SJSA1 (cell line): ENCODE data around the gene SLC37A1. TPM values are rescaled to one million over a fixed set of nuclear protein-coding genes. Genes with fewer than 3 reads are reported as not detected.

ENCODE experiments used
- DNase-seq, 2 experiments: peaks; one replicate each; pipeline ENCODE4 v3.0.0-alpha.2; 2015 to 2020; ENCODE audit warnings: low spot score in 2 of 2, low read depth in 1 of 2
- H3K27ac ChIP-seq: fragments of 250-450 bp; sonication (Bioruptor Pico); 2 replicates; pipeline ENCODE4 v1.5.1; 2020; ENCODE audit warnings: mild to moderate bottlenecking, moderate library complexity
- H3K27me3 ChIP-seq: fragments of 250-450 bp; sonication (Bioruptor Pico); replicated peaks from 2 replicates; pipeline ENCODE4 v1.5.1; 2020; ENCODE audit warnings: mild to moderate bottlenecking, moderate library complexity
- H3K36me3 ChIP-seq: fragments of 250-450 bp; sonication (Bioruptor Pico); 2 replicates; pipeline ENCODE4 v1.5.1; 2020; ENCODE audit warnings: mild to moderate bottlenecking
- H3K4me1 ChIP-seq: fragments of 250-450 bp; sonication (Bioruptor Pico); replicated peaks from 2 replicates; pipeline ENCODE4 v1.6.1; 2021; ENCODE audit warnings: mild to moderate bottlenecking
- H3K4me3 ChIP-seq: fragments of 250-450 bp; sonication (Bioruptor Pico); 2 replicates; pipeline ENCODE4 v1.5.1; 2020; ENCODE audit warnings: mild to moderate bottlenecking
- H3K9me3 ChIP-seq: fragments of 250-450 bp; sonication (Bioruptor Pico); replicated peaks from 2 replicates; pipeline ENCODE4 v1.5.1; 2020; ENCODE audit warnings: mild to moderate bottlenecking
- total RNA-seq: library from RNA; depleted of rRNA; stranded (reverse); fragments of >200 nt; shearing (Covaris generic); gene quantifications from 2 replicates; pipeline ENCODE4 v1.2.3, GENCODE V29; 2014

The SLC37A1 gene
- total RNA-seq, 1 experiment from 2014 or later = 5.2 TPM

DNA sequence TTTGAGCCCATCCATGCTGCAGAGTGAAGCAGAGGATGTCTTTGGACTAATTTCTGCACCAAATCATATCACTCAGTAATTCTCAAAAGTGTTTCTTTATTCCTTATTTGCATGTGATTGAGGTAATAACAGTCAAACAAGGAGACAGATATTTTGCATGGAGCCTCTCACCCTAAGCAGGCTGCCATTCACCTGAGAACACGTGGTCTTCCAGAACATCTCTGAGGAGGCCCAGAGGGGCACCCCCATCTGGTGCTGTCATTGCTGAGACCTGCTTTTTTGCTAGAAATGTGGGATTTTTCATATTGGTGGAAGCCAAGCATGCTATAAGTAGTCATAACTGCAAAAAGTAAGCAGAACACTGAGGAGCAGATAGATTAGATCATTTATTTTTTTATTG lies 7.7 kb downstream of the SLC37A1 start:
- H3K9me3 ChIP-seq = no peaks in the 10 kb centered on the region
- no peak overlapping the region for H3K27ac ChIP-seq
- DNase-seq = no peak
- H3K36me3 ChIP-seq = no peaks in the 10 kb centered on the region
- H3K4me3 ChIP-seq = no peak overlapping the region
- peaks cover 52% of the 10 kb centered on the region for H3K4me1 ChIP-seq
- no peaks in the 10 kb centered on the region for H3K27me3 ChIP-seq

DNA sequence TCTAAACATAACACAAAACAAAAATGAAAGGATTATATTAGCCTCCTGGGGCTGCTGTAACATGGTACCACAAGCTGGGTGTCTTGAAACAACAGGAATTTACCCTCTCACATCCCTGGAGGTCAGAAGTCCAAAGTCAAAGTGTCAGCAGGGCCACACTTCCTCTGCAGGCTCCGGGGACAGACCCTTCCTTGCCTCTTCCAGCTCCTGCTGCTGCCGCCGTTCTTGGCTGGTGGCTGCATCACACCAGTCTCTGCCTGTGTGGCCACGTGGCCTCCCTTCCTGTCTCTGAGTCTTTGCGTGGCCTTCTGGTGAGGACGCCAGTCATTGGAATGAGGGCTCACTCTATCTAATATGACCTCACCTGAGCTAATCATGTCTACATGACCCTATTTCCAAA lies 8.2 kb downstream of the SLC37A1 start:
- Histone ChIP-seq H3K4me1 (peaks cover 48% of the 10 kb centered on the region), H3K27ac (no peak overlapping the region), H3K36me3 (no peaks in the 10 kb centered on the region), H3K9me3 (no peaks in the 10 kb centered on the region), H3K27me3 (no peaks in the 10 kb centered on the region), H3K4me3 (no peak overlapping the region)
- DNase-seq = no peak

DNA sequence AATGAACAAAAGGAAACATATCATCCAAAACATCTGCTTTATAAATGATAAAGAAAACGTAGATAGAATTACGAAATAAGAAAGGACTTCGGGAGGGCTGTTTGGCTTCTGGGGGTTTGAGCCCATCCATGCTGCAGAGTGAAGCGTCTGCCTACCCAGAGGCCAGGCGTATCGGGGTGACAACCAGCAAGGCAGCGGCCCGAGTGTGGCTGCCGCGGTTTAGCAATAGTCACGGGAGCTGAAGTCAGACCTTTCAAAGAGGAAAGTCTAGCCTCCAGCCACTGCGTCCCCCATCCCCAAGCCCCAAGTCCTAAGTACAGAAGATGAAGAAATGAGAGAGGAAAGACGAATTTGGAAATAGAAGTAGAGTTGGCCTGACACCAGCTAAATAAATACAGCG lies 8.6 kb downstream of the SLC37A1 start:
- no peak for DNase-seq
- Histone ChIP-seq H3K4me1 (peaks cover 43% of the 10 kb centered on the region), H3K4me3 (no peak overlapping the region), H3K9me3 (no peaks in the 10 kb centered on the region), H3K27ac (no peak overlapping the region), H3K27me3 (no peaks in the 10 kb centered on the region), H3K36me3 (no peaks in the 10 kb centered on the region)

DNA sequence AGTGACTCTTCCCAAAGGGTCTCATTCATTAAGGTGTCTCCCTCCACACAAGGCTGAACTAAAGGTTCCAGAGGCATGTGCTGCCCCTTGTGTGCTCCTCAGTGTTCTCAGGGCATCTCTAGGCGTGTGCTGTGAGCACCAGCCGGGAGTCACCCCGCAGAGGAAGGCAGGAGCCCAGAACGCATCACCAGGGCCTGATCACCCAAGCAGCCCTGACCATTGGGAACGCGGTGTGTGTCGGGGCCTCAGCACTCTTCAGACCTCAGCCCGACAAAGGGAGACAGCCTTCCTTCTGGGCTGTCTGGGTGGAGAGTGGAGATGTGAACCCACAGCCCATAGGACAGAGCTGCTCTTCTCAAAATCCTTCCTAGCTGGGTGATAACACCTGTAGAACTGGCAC lies 9.1 kb downstream of the SLC37A1 start:
- H3K27me3 ChIP-seq = no peaks in the 10 kb centered on the region
- DNase-seq = no peak
- no peaks in the 10 kb centered on the region for H3K9me3 ChIP-seq
- H3K4me3 ChIP-seq = no peak overlapping the region
- no peak overlapping the region for H3K27ac ChIP-seq
- peaks cover 38% of the 10 kb centered on the region for H3K4me1 ChIP-seq
- no peaks in the 10 kb centered on the region for H3K36me3 ChIP-seq

DNA sequence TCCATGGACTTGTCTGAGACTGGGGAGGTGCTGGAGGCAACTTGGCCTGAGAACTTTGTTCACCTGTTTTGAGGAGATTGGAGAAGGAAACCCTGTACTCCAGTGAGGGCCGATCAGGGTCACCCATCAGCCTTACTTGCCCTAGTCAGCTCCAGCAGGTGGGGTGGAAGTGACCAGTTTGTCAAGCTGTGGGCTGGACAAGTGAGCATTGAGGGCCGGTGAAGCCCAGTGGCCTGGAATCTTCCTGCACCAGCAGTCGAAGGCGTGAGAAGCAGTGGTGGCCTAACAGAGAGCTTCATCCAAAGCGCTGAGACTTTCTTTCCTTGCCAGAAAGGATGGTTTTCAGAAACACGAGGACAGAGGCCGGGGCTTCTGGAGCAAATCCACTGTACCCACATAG lies 9.6 kb downstream of the SLC37A1 start:
- no peak overlapping the region for H3K4me3 ChIP-seq

DNA sequence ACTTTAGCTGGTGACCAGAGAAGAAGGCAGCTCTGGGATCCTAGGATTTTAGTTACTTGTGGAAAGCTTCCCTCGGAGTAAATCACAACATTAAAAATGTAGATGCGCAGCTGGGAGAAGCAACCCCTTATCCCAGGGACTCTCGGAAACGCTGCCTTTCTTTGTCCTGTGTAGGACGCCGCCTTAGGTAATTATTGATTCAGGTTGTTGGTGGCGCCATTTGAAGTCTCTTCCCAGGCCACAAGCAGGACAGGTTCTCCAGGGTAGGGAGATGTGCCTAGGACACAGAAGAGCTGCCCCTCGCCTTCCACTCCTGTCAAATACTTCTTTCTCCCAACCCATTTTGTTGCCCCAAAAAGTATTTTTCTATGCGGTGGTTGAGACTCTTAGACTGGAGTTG lies 10.3 kb downstream of the SLC37A1 start:
- Histone ChIP-seq H3K27me3 (no peaks in the 10 kb centered on the region), H3K27ac (peak overlapping the region; percentile 55; the same call in 1 of the 2 replicates), H3K36me3 (no peaks in the 10 kb centered on the region), H3K4me1 (peaks cover 26% of the 10 kb centered on the region), H3K4me3 (no peak overlapping the region), H3K9me3 (no peaks in the 10 kb centered on the region)
- DNase-seq = no peak

More for the DNA sequence above, 9.6 kb downstream of the SLC37A1 start:
- no peaks in the 10 kb centered on the region for H3K27me3 ChIP-seq
- DNase-seq = no peak
- H3K27ac ChIP-seq = no peak overlapping the region
- H3K4me1 ChIP-seq = peaks cover 34% of the 10 kb centered on the region
- no peaks in the 10 kb centered on the region for H3K36me3 ChIP-seq
- no peaks in the 10 kb centered on the region for H3K9me3 ChIP-seq

DNA sequence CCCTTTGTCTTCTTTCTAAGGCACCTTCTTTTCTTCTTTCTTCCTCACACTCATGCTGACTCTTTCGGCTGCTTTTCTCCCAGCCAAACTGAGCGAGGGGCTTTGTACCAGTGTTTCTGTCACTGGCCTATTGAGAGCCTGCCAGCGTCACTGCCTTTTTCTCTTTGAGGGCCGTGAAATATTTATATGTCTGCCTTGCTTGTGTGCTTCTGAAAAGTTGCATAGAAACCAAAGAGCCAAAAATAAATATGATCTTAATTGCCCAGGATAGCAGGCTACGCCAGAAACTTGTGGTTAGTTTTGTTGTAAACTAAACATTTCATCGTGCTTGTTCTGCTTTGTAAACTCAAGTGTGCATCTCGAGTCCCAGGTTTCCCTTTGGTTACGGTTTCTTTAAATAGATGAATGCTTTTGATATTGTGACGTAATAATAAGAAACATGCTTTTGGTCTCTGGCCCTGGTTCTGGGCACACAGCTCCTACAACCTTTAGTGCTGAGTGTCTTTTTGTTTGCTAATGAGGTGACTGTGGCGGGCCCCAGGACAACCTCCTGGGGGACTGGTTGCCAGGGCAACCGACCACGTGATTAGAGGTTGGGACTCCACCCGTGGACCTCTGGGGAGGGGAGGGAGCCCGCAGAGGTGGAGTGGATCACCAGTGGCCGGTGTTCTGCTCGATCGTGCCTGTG lies 10.8 kb downstream of the SLC37A1 start:
- Histone ChIP-seq H3K36me3 (no peaks in the 10 kb centered on the region), H3K4me3 (peak overlapping the region; percentile 7; the same call in 1 of the 2 replicates), H3K27me3 (no peaks in the 10 kb centered on the region), H3K4me1 (peaks cover 26% of the 10 kb centered on the region), H3K27ac (peak overlapping the region; percentile 55; the same call in 1 of the 2 replicates), H3K9me3 (no peaks in the 10 kb centered on the region)
- peak in 1 of 2 experiments; percentile 77 for DNase-seq

DNA sequence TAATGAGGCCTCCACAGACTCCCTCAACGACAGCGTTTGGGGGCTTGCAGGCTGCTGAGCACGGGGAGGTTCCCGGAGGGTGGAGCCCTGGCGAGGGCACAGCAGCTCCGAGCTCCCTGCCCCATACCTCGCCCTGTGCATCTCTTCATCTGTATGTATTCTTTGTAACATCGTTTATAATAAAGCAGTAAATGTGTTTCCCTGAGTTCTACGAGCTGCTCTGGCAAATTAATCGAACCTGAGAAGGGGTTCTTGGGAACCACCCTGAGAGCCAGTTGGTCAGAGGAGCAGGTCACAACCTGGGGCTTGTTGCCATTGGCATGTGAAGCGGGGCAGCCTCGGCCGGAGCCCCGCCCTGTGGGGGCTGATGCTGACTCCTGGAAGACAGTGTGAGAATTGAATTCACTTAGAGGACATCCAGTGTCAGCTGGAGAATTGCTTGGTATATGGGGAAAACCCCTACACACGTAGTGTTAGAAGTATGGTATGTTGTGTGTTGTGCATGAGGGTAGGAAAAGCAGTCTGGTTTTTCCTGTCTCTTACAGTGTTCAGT lies 11.5 kb downstream of the SLC37A1 start:
- Histone ChIP-seq H3K9me3 (no peaks in the 10 kb centered on the region), H3K27me3 (no peaks in the 10 kb centered on the region), H3K4me3 (no peak overlapping the region), H3K4me1 (peaks cover 26% of the 10 kb centered on the region), H3K27ac (no peak overlapping the region; the same call in 1 of the 2 replicates), H3K36me3 (no peaks in the 10 kb centered on the region)
- peak in 1 of 2 experiments; percentile 28 for DNase-seq

DNA sequence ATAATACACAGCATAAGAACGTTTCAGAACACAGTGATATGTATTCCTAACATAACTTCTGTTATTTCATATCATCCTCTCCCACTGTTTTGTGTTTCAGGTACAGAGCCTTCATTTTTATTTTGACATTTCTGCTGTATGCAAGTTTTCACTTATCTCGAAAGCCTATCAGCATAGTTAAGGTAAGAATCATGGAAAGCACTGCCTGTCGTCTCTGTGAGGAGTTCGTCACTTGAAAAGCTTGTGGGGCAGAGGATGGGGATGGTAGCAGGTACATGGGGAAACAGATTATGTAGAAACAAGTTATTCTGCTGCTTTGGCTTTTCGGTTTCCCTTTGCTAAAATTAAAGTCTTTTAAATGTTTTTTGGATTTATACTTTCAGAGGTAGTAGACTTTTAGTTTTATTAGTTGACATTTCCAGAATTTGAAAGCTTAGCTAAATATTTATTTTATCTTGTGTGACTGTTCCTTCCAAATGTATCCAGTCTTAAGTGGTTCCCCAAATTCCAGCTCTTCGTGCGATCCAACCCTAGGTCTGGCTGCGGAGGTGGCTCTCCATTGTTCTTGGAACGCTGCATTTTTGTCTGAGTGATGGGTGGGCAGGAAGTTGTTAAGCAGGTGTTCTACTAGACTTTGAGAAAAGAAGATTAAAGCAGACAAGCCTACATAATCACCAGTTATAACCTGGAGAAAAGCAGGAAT lies 12.2 kb downstream of the SLC37A1 start:
- Histone ChIP-seq H3K27ac (no peak overlapping the region), H3K4me3 (no peak overlapping the region), H3K36me3 (no peaks in the 10 kb centered on the region), H3K9me3 (no peaks in the 10 kb centered on the region), H3K4me1 (peaks cover 28% of the 10 kb centered on the region), H3K27me3 (no peaks in the 10 kb centered on the region)
- DNase-seq = no peak

DNA sequence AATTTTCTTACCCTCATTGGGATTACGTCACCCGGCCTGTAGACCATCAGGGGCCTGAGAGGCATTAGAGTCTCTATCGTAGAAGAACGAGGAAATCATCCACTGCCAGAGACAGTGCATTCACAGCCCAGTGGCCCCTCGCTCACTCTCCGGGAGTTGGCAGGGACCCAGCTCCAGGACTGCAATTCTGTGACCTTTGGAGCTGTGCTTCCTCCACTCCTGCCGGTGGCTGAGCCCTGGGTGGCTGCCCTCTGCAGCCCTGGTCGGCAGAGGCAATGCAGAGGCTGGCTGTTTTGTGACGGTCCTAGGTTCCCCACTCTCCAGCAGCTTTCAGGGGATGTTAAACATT lies 12.7 kb downstream of the SLC37A1 start:
- no peaks in the 10 kb centered on the region for H3K9me3 ChIP-seq
- H3K4me3 ChIP-seq = no peak overlapping the region
- H3K4me1 ChIP-seq = peaks cover 33% of the 10 kb centered on the region
- no peaks in the 10 kb centered on the region for H3K27me3 ChIP-seq
- no peak overlapping the region for H3K27ac ChIP-seq
- no peak for DNase-seq
- H3K36me3 ChIP-seq = no peaks in the 10 kb centered on the region

DNA sequence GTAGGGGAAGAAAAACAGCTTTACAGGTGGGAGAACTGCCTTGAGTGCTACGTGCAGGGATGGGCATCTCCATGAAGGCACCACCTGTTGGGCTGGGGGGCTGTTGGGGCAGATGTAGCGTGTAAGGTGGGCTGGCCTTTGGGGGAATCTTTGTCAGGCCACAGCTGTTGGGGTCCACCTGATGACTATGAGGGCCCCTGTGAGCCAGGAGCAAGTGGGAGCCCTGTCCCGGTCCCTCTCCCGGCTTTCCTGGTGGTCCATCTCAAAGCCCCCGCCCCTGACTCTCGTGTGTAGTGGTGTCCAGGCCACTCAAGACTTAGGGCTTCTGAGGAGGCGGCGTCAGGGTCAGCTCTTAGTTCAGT lies 13.5 kb downstream of the SLC37A1 start:
- no peak overlapping the region for H3K27ac ChIP-seq
- DNase-seq = no peak
- H3K4me1 ChIP-seq = peaks cover 35% of the 10 kb centered on the region
- no peak overlapping the region for H3K4me3 ChIP-seq
- no peaks in the 10 kb centered on the region for H3K9me3 ChIP-seq
- no peaks in the 10 kb centered on the region for H3K27me3 ChIP-seq
- no peaks in the 10 kb centered on the region for H3K36me3 ChIP-seq

DNA sequence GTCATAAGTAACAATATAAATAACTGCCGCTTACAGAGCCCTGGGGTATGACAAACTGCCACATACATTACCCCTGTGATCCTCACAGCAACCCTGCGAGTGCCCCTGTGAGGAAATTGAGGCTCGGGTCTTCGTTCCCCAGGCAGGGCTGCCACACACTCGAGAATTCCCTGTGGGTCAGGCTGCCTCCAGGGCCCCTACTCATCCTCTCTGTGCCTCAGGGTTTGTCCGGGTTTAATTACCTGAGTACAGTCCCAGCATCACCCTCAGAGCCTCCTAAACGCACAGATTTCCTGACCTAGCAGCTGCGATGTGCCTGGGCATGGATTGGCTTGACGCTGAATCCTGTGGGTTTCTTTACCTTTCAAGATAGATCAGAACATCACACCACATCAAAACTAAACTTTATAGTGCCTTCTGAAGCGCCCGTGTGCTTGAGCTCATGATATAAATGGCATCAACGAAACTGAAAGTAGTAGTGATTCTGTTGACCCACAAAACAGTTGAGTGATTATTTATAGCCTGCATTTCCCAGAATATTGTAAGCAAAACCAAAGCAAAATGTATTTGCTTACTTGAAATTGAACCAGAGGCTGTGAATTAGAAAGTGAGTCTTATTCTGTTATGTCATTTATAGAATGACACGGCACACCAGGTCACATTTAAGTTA lies 14.0 kb downstream of the SLC37A1 start:
- H3K4me1 ChIP-seq = peaks cover 35% of the 10 kb centered on the region
- no peak overlapping the region for H3K4me3 ChIP-seq
- H3K27me3 ChIP-seq = no peaks in the 10 kb centered on the region
- H3K27ac ChIP-seq = no peak overlapping the region
- no peaks in the 10 kb centered on the region for H3K9me3 ChIP-seq
- no peaks in the 10 kb centered on the region for H3K36me3 ChIP-seq
- no peak for DNase-seq

DNA sequence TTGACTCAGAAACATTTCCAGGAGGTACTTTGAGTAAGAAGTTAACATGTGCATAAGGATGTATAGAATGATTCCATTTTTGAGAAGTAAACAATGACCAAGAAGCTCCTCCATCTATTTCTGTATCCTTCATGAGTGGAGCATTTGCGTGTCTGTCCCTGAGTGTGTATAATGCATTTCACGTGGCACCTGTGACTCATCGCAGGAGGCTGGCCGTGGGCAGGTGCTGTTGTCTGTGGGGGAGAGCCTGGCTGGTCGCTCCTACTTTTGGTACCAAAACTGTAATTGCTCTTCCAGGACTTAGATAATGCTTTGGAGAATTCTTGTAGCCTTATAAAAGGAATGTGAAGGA lies 16.5 kb downstream of the SLC37A1 start:
- Histone ChIP-seq H3K9me3 (no peaks in the 10 kb centered on the region), H3K4me1 (peaks cover 21% of the 10 kb centered on the region), H3K4me3 (no peak overlapping the region), H3K36me3 (no peaks in the 10 kb centered on the region), H3K27me3 (no peaks in the 10 kb centered on the region), H3K27ac (no peak overlapping the region)
- DNase-seq = peak in 1 of 2 experiments; percentile 26

DNA sequence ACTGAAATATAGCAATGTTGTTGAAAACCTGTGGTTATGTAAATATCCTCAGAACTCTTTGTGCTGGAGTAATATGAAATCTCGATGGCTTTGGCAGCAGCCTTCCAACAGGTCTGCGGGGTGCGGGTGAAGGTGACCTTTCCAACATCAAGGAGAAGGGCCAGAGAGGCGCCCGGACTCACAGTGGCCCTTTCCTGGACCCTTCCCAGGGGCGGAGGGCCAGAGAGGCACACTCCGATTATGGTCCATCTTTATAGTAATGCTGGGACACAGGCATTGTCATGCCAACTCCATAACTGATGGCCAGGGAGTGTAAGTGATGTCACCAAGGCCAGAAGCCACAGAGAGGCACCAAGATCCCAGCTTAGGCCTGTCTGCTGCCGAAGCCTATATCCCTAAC lies 18.1 kb downstream of the SLC37A1 start:
- Histone ChIP-seq H3K4me3 (no peak overlapping the region), H3K27ac (no peak overlapping the region), H3K27me3 (no peaks in the 10 kb centered on the region), H3K36me3 (no peaks in the 10 kb centered on the region), H3K4me1 (peaks cover 9% of the 10 kb centered on the region), H3K9me3 (no peaks in the 10 kb centered on the region)
- peak in 1 of 2 experiments; percentile 25 for DNase-seq
